ENCODE results near the gene ZNF160.
"Not testable (repeated sequence)": the region's sequence is repeated elsewhere in the genome, so short reads cannot be mapped to it uniquely, and the experiment has no call there.

Gene ZNF160

DNA sequence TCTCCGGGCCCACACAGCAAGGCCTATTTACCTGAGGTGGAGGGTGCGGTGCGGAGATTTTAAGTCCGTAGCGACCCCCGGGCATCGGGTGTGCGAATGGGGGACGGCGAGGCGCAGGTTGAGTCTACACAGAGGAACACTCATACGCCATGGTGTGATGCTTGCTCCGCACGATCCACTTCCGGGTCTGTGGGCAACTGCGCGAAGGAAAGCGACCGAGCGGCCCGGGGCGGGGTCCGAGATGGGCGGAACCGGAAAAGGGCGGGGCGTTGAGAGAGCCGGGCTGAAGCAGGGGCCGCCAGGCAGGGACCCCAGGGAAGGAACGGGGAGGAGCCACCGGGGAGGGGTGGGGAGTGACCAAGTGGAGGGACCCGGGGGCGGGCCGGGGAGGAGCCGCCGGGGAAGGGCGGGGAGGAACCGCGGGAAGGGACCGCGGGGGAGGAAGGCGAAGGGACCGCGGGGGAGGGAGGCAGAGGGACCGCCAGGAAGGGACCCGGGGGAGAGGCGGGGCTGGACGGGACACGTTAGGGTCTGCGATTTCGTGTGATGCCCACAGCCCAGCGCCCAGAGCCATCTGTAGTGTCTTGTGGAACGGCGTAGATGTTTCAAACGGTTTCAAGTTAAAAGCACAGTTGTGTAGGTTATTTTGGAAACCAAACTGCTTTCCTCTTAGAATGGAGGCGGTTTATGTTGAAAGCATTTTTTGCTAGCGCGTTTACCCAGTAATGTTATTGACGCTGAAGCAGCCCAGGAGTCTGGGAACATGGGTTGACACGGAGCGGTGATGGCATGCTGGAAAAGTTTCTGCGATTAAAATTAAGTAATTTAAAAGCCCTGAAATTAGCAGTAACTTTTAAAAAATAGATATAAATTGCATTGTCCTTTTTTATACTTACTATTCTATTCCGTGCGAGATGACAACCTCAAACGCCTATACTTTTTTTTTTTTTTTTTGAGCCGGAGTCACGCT lies at the start of gene ZNF160:
Gene ZNF160 (minus strand): TSS at position 189 of the 970 bp plus-strand sequence. CDS start 17,146 bp downstream, outside the sequence.
- peak; percentile 91 for DNase-seq (ENCODE audit: low read depth, low spot score)
- WGBS (ENCODE audit: insufficient coverage, insufficient read length) = no CpG with 5 or more reads among the region's 67 CpGs
- Histone ChIP-seq H3K9me3 (ENCODE audit: control insufficient read depth, insufficient read depth, low read length) (no peaks in the 10 kb centered on the region), H3K4me1 (ENCODE audit: control insufficient read depth, insufficient read depth, low read length) (0 out of 2 replicates have a peak, but pooled peaks cover 1% of the 10 kb centered on the region), H3K4me3 (ENCODE audit: low read length) (peak within 1 kb of the TSS; percentile 81), H3K36me3 (ENCODE audit: control insufficient read depth, insufficient read depth, low read length) (no peaks in the 10 kb centered on the region), H3K27me3 (ENCODE audit: control insufficient read depth, insufficient read depth, low read length) (no peaks in the 10 kb centered on the region), H3K27ac (ENCODE audit: low read length) (no peak within 1 kb of the TSS)

DNA sequence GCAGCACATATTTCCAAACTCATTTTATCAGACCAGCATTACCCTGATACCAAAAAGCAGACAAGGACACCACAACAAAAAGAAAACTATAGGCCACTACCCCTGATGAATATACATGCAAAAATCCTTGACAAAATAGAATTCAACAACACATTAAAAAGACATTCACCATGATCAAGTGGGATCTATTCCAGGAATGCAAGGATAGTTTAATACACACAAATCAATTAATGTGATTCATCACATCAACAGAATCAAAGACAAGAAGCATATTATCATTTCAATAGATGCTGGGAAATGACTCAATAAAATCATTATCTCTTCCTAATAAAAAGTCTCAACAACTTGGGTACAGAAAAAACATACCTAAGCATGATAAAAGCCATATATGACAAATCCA lies 44.4 kb upstream of the ZNF160 start:
- no peak for DNase-seq (ENCODE audit: low read depth, low spot score)
- no peaks in the 10 kb centered on the region for H3K4me1 ChIP-seq (ENCODE audit: control insufficient read depth, insufficient read depth, low read length)
- no peaks in the 10 kb centered on the region for H3K27me3 ChIP-seq (ENCODE audit: control insufficient read depth, insufficient read depth, low read length)
- no peak overlapping the region for H3K4me3 ChIP-seq (ENCODE audit: low read length)
- no peaks in the 10 kb centered on the region for H3K9me3 ChIP-seq (ENCODE audit: control insufficient read depth, insufficient read depth, low read length)
- H3K36me3 ChIP-seq (ENCODE audit: control insufficient read depth, insufficient read depth, low read length) = peaks cover 2% of the 10 kb centered on the region; the same call in 1 of the 2 replicates
- H3K27ac ChIP-seq (ENCODE audit: low read length) = no peak overlapping the region

DNA sequence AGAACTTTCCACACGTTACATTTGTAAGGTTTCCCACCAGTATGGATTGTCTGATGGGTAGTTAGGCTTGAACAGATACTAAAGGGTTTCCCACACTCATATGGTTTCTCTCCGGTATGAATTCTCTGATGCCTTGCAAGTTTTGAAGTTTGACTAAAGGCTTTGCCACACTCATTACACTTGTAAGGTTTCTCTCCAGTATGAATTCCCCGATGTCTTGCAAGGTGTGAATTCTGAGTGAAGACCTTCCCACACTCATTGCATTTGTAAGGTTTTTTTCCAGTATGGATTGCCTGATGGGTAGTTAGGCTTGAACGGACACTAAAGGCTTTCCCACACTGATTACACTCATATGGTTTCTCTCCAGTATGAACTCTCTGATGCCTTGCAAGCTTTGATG lies 37.1 kb upstream of the ZNF160 start:
- DNase-seq (ENCODE audit: low read depth, low spot score) = no peak
- H3K36me3 ChIP-seq (ENCODE audit: control insufficient read depth, insufficient read depth, low read length) = peaks cover 13% of the 10 kb centered on the region; the same call in 1 of the 2 replicates
- no peak overlapping the region for H3K27ac ChIP-seq (ENCODE audit: low read length)
- no CpG with 5 or more reads among the region's 4 CpGs for WGBS (ENCODE audit: insufficient coverage, insufficient read length)
- H3K4me1 ChIP-seq (ENCODE audit: control insufficient read depth, insufficient read depth, low read length) = no peaks in the 10 kb centered on the region
- H3K9me3 ChIP-seq (ENCODE audit: control insufficient read depth, insufficient read depth, low read length) = peaks cover 5% of the 10 kb centered on the region
- H3K27me3 ChIP-seq (ENCODE audit: control insufficient read depth, insufficient read depth, low read length) = no peaks in the 10 kb centered on the region
- H3K4me3 ChIP-seq (ENCODE audit: low read length) = no peak overlapping the region

DNA sequence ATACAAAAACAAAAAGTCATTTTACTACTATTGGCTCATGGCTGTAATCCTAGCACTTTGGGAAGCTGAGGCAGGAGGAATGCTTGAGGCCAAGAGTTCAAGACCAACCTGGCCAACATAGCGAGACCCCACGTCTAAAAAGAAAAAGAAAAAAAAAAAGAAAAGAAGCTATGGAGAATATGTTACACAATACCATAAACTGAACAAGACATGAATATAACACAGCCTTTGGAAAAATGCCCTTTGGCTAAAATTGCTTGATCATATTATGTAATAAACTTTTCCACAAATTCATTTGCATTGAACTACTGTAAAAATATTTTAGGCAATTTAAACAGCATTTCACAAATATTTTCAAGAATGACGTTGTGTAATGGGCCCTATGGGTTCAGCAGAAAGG lies 33.2 kb upstream of the ZNF160 start:
- H3K9me3 ChIP-seq (ENCODE audit: control insufficient read depth, insufficient read depth, low read length) = peaks cover 4% of the 10 kb centered on the region
- H3K4me1 ChIP-seq (ENCODE audit: control insufficient read depth, insufficient read depth, low read length) = peaks cover 2% of the 10 kb centered on the region; the same call in 1 of the 2 replicates
- DNase-seq (ENCODE audit: low read depth, low spot score) = no peak
- H3K36me3 ChIP-seq (ENCODE audit: control insufficient read depth, insufficient read depth, low read length) = peaks cover 4% of the 10 kb centered on the region; the same call in 1 of the 2 replicates
- WGBS (ENCODE audit: insufficient coverage, insufficient read length) = no CpG with 5 or more reads among the region's 3 CpGs
- no peak overlapping the region for H3K4me3 ChIP-seq (ENCODE audit: low read length)
- no peak overlapping the region for H3K27ac ChIP-seq (ENCODE audit: low read length)
- no peaks in the 10 kb centered on the region; the same call in 1 of the 2 replicates for H3K27me3 ChIP-seq (ENCODE audit: control insufficient read depth, insufficient read depth, low read length)

DNA sequence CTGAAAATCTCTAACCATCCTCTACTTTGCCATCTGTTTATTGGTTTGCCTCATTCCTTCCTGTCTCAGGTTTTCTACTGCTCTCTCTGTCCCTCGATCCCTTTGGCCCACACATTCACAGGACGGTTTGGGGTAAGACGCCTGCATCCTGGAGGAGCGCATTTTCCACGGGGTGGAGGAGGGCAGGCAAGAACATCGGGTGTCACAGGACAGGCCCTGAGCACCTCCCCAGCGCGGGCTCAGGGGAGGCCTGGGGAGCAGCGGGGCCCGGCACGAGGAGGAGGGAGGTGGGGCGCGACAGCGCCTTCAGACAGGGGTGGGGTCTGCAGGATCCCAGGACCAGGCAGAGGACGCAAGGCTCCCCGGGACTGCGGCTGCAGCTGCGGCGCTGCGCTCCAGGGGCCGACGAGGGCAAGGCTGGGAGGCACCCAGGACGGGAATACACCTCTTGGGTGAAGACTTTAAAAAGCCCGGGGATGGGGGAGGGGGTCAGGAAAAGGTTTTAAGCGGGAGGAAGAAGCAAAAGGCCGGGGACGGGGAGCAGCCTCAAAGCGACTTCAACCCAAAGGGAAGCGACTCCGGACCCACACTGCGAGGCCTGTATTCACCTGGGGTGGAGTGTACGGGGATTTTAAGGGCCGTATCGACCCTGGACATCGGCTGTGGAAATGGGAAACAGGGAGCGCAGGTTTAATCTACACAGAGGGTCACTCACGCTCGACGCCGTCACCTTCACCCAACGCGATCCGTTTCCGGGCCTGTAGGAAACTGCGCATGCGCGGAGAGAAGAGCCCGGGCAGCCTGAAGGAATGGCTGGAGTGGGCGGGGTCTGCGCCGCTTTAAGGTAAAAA lies 29.1 kb upstream of the ZNF160 start, which contains the start of gene ZNF415:
Gene ZNF415 (minus strand): TSS at position 770 of the 851 bp plus-strand sequence. CDS start 10,234 bp downstream, outside the sequence.
- H3K4me3 ChIP-seq (ENCODE audit: low read length) = peak within 1 kb of the TSS; percentile 61; the same call in 1 of the 2 replicates
- no peaks in the 10 kb centered on the region; the same call in 1 of the 2 replicates for H3K27me3 ChIP-seq (ENCODE audit: control insufficient read depth, insufficient read depth, low read length)
- WGBS (ENCODE audit: insufficient coverage, insufficient read length) = no CpG with 5 or more reads among the region's 51 CpGs
- peaks cover 2% of the 10 kb centered on the region; the same call in 1 of the 2 replicates for H3K4me1 ChIP-seq (ENCODE audit: control insufficient read depth, insufficient read depth, low read length)
- H3K9me3 ChIP-seq (ENCODE audit: control insufficient read depth, insufficient read depth, low read length) = no peaks in the 10 kb centered on the region
- peak; percentile 45 for DNase-seq (ENCODE audit: low read depth, low spot score)
- H3K27ac ChIP-seq (ENCODE audit: low read length) = no peak within 1 kb of the TSS
- H3K36me3 ChIP-seq (ENCODE audit: control insufficient read depth, insufficient read depth, low read length) = no peaks in the 10 kb centered on the region

- H3K27me3 ChIP-seq (ENCODE audit: control insufficient read depth, insufficient read depth, low read length) = no peaks in the 10 kb centered on the region; the same call in 1 of the 2 replicates
- peaks cover 2% of the 10 kb centered on the region; the same call in 1 of the 2 replicates for H3K4me1 ChIP-seq (ENCODE audit: control insufficient read depth, insufficient read depth, low read length)
- H3K9me3 ChIP-seq (ENCODE audit: control insufficient read depth, insufficient read depth, low read length) = no peaks in the 10 kb centered on the region
- no peak overlapping the region for H3K4me3 ChIP-seq (ENCODE audit: low read length)
- no CpG with 5 or more reads among the region's 6 CpGs for WGBS (ENCODE audit: insufficient coverage, insufficient read length)
- no peak overlapping the region for H3K27ac ChIP-seq (ENCODE audit: low read length)
- no peak for DNase-seq (ENCODE audit: low read depth, low spot score)
- no peaks in the 10 kb centered on the region for H3K36me3 ChIP-seq (ENCODE audit: control insufficient read depth, insufficient read depth, low read length)
These were observed 28.5 kb upstream of the ZNF160 start for GRCh38 chr19:53131727-53132126.

DNA sequence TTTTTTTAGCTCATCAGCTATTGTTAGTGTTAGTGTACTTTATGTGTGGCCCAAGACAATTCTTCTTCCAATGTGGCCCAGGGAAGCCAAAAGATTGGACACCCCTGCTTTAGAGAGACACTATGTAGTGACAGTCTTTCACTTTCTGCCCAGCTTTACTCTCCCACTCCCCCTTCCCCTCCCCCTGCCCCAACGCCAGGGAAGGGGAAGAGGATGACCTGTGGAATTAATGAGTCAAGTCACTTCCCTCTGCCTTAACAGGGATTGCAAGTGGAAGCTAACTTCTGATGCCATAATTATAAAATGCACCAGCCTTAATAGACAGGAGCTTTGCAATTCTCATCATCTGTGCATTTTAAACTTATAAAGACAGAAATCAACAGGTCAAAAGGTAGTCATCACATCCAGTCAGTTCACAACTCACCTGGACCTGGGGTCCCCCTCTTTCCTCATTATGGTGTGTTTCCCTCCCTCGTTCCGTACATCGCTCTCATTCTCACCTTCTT lies 27.9 kb upstream of the ZNF160 start:
- WGBS (ENCODE audit: insufficient coverage, insufficient read length) = 100% methylated on average over 1 of the region's 4 CpGs
- no peak for DNase-seq (ENCODE audit: low read depth, low spot score)

DNA sequence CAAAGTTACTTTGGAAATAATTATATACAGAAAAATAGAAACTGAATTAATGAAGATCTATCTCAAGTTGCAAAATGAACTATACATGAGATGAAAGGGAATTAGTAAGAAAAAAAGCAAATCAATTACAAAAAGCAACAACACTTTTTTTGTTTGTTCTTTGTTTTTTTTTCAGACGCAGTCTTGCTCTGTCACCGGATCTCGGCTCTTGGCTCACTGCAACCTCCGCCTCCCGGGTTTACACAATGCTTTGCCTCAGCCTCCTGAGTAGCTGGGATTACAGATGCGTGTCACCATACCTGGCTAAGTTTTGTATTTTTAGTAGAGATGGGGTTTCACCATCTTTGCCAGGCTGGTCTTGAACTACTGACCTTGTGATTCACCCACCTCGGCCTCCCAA lies 27.3 kb upstream of the ZNF160 start:
- Histone ChIP-seq H3K4me1 (ENCODE audit: control insufficient read depth, insufficient read depth, low read length) (peaks cover 2% of the 10 kb centered on the region; the same call in 1 of the 2 replicates), H3K27me3 (ENCODE audit: control insufficient read depth, insufficient read depth, low read length) (no peaks in the 10 kb centered on the region; the same call in 1 of the 2 replicates), H3K4me3 (ENCODE audit: low read length) (no peak overlapping the region), H3K9me3 (ENCODE audit: control insufficient read depth, insufficient read depth, low read length) (no peaks in the 10 kb centered on the region), H3K27ac (ENCODE audit: low read length) (no peak overlapping the region), H3K36me3 (ENCODE audit: control insufficient read depth, insufficient read depth, low read length) (no peaks in the 10 kb centered on the region)
- no peak for DNase-seq (ENCODE audit: low read depth, low spot score)
- no CpG with 5 or more reads among the region's 7 CpGs for WGBS (ENCODE audit: insufficient coverage, insufficient read length)

More for the DNA sequence above, 27.9 kb upstream of the ZNF160 start:
- peaks cover 2% of the 10 kb centered on the region; the same call in 1 of the 2 replicates for H3K4me1 ChIP-seq (ENCODE audit: control insufficient read depth, insufficient read depth, low read length)
- no peaks in the 10 kb centered on the region for H3K9me3 ChIP-seq (ENCODE audit: control insufficient read depth, insufficient read depth, low read length)
- no peaks in the 10 kb centered on the region; the same call in 1 of the 2 replicates for H3K27me3 ChIP-seq (ENCODE audit: control insufficient read depth, insufficient read depth, low read length)
- H3K27ac ChIP-seq (ENCODE audit: low read length) = no peak overlapping the region
- H3K36me3 ChIP-seq (ENCODE audit: control insufficient read depth, insufficient read depth, low read length) = no peaks in the 10 kb centered on the region
- no peak overlapping the region for H3K4me3 ChIP-seq (ENCODE audit: low read length)

DNA sequence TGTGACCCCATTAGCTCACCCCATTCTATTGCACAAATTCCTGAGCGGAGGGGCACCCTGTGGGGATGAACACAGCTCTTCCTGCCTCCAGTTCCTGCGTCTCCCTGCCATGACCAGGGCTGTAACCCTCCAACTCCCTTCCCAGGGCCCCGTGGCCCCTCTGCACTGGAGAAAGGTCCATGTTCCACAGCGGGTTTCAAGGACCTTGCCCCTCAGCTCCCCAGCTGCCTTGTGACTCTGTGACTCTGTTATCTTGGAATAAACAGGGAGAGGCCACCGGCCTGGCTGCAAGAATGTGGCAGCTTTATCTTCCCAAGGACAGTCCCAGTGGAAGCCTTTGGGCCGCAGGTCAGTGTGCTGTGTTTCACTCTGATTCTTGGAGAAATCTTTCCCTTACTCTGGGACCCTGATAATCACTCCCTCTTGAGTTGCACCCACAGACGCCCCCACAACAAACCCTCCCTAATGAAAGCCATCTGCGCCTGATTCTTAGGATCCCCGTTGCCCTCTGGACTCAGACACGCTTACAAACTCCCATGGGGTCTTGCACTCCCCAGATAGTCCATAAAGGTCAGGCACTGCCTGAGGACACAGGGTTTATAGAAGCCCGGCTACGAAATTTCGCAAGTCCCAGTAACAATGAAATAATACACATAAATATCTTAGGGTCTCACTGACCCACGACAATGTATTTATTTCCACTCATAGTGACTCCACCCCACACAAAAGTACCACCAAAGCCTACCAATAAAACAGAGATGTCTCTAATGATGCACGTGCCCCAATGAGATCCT lies 23.7 kb upstream of the ZNF160 start:
- not testable (repeated sequence) for H3K27me3 ChIP-seq (ENCODE audit: control insufficient read depth, insufficient read depth, low read length); DNase-seq (ENCODE audit: low read depth, low spot score); H3K4me1 ChIP-seq (ENCODE audit: control insufficient read depth, insufficient read depth, low read length); H3K9me3 ChIP-seq (ENCODE audit: control insufficient read depth, insufficient read depth, low read length); H3K27ac ChIP-seq (ENCODE audit: low read length); H3K36me3 ChIP-seq (ENCODE audit: control insufficient read depth, insufficient read depth, low read length); H3K4me3 ChIP-seq (ENCODE audit: low read length)
- WGBS (ENCODE audit: insufficient coverage, insufficient read length) = no CpG with 5 or more reads among the region's 15 CpGs

Data from iPS DF 6.9 (cell line).